Peyer's patch (tissue), 4 donors: ENCODE measurements around the gene MAST4. TPM values are rescaled to one million over a fixed set of nuclear protein-coding genes. Genes with fewer than 3 reads are reported as not detected.

Experiments
- DNase-seq, 3 donors: peaks; one replicate each; pipeline ENCODE4 v3.0.0-alpha.2; 2017 to 2019
- H3K27ac ChIP-seq, 4 donors: fragments of 200-600 bp; sonication (generic); one replicate each; pipeline ENCODE4 v1.5.1; 2016 to 2019
- H3K27me3 ChIP-seq, 2 donors: fragments of 200-600 bp; sonication (generic); one replicate each; pipeline ENCODE4 v1.5.1; 2019
- H3K36me3 ChIP-seq, 3 donors: fragments of 200-600 bp; sonication (generic); one replicate each; pipeline ENCODE4 v1.5.1; 2016 to 2019
- H3K4me1 ChIP-seq, 4 donors: fragments of 200-600 bp; sonication (generic); one replicate each; pipeline ENCODE4 v1.5.1; 2016 to 2019
- H3K4me3 ChIP-seq, 4 donors: fragments of 200-600 bp; sonication (generic); 1 replicate in 3 of 4; 2 replicates in 1 of 4; pipeline ENCODE4 v1.5.1; 2016 to 2019; ENCODE audit warnings: mild to moderate bottlenecking in 1 of 4
- H3K9me3 ChIP-seq, 4 donors: fragments of 200-600 bp; sonication (generic); one replicate each; pipeline ENCODE4 v1.5.1; 2016 to 2019; ENCODE audit warnings: mild to moderate bottlenecking in 1 of 4
- CTCF ChIP-seq, 6 experiments: fragments of 450-650 bp in 4 of 6; fragments of 200-600 bp in 2 of 6; sonication (generic) in 1 of 6; IDR thresholded peaks; one replicate each; pipeline ENCODE4 v1.5.1; 2017 to 2019; ENCODE audit warnings: antibody characterized with exemption in 6 of 6, mild to moderate bottlenecking in 3 of 6, moderate library complexity in 1 of 6
- POLR2A ChIP-seq, 2 donors: fragments of 450-650 bp; IDR thresholded peaks; one replicate each; pipeline ENCODE4 v1.5.1; 2017; ENCODE audit warnings: antibody characterized with exemption in 2 of 2, mild to moderate bottlenecking in 2 of 2, moderate library complexity in 2 of 2
- total RNA-seq, 4 donors: library from RNA; depleted of rRNA; stranded (reverse); fragments of >200 nt; gene quantifications; one replicate each; pipeline ENCODE4 v1.1.0, GENCODE V29; 2016

MAST4 gene
- total RNA-seq, 4 donors from 2014 or later: 20.2 to 23.1 (median 21.4) TPM

GRCh38 chr5:66854416-66854815 lies 258.2 kb downstream of the MAST4 start:
- H3K4me1 ChIP-seq: no peaks in the 10 kb centered on the region
- no peak for TF ChIP-seq CTCF (IDR thresholded peaks at IDR 0.05)
- TF ChIP-seq POLR2A (IDR thresholded peaks at IDR 0.05): no peak
- no peak overlapping the region for H3K27ac ChIP-seq
- H3K9me3 ChIP-seq: no peaks in the 10 kb centered on the region
- H3K4me3 ChIP-seq: no peak overlapping the region
- no peak for DNase-seq
- H3K36me3 ChIP-seq: no peaks in the 10 kb centered on the region
- H3K27me3 ChIP-seq: no peaks in the 10 kb centered on the region

- Histone ChIP-seq H3K27ac (no peak overlapping the region), H3K4me3 (no peak overlapping the region), H3K27me3 (no peaks in the 10 kb centered on the region), H3K4me1 (no peaks in the 10 kb centered on the region), H3K36me3 (no peaks in the 10 kb centered on the region), H3K9me3 (no peaks in the 10 kb centered on the region)
- no peak for DNase-seq
- no peak for TF ChIP-seq CTCF (IDR thresholded peaks at IDR 0.05)
- TF ChIP-seq POLR2A (IDR thresholded peaks at IDR 0.05): no peak
Observed at GRCh38 chr5:66856041-66856805, 260.0 kb downstream of the MAST4 start.

GRCh38 chr5:66859526-66859925 lies 263.3 kb downstream of the MAST4 start:
- H3K9me3 ChIP-seq: no peaks in the 10 kb centered on the region
- H3K4me3 ChIP-seq: no peak overlapping the region
- H3K4me1 ChIP-seq: no peaks in the 10 kb centered on the region
- no peaks in the 10 kb centered on the region for H3K27me3 ChIP-seq
- H3K36me3 ChIP-seq: no peaks in the 10 kb centered on the region
- TF ChIP-seq POLR2A (IDR thresholded peaks at IDR 0.05) (no peak), CTCF (IDR thresholded peaks at IDR 0.05) (no peak)
- no peak for DNase-seq
- H3K27ac ChIP-seq: no peak overlapping the region

- H3K4me1 ChIP-seq: no peaks in the 10 kb centered on the region
- no peak for TF ChIP-seq CTCF (IDR thresholded peaks at IDR 0.05)
- no peak for TF ChIP-seq POLR2A (IDR thresholded peaks at IDR 0.05)
- no peak overlapping the region for H3K27ac ChIP-seq
- H3K4me3 ChIP-seq: no peak overlapping the region
- no peaks in the 10 kb centered on the region for H3K27me3 ChIP-seq
- DNase-seq: no peak
- H3K36me3 ChIP-seq: no peaks in the 10 kb centered on the region
- no peaks in the 10 kb centered on the region for H3K9me3 ChIP-seq
Observed at GRCh38 chr5:66860199-66860975, 264.2 kb downstream of the MAST4 start.

GRCh38 chr5:66861402-66861801 lies 265.2 kb downstream of the MAST4 start:
- H3K27ac ChIP-seq: no peak overlapping the region
- no peak for DNase-seq
- no peaks in the 10 kb centered on the region for H3K27me3 ChIP-seq
- no peaks in the 10 kb centered on the region for H3K9me3 ChIP-seq
- TF ChIP-seq POLR2A (IDR thresholded peaks at IDR 0.05) (no peak), CTCF (IDR thresholded peaks at IDR 0.05) (no peak)
- no peak overlapping the region for H3K4me3 ChIP-seq
- no peaks in the 10 kb centered on the region for H3K36me3 ChIP-seq
- no peaks in the 10 kb centered on the region for H3K4me1 ChIP-seq
